ENCODE results near the gene MTERF4. TPM values are rescaled to one million over a fixed set of nuclear protein-coding genes. Genes with fewer than 3 reads are reported as not detected.

MTERF4 gene
- total and polyA plus RNA-seq, 2 of the 13 experiments (the other 11 are each of a cell fraction or from before 2014, with no cell fraction given), result 50.5 to 59.8 TPM

GRCh38 chr2:241148891-241149674 is 47.0 kb upstream of the MTERF4 start, which contains the start of gene PASK (continued):
- peak; percentile 42; the same call in 1 of the 2 replicates for TF ChIP-seq ZBED4 (CRISPR knock-in tag; IDR thresholded peaks at IDR 0.05; ENCODE audit: borderline replicate concordance)
- TF ChIP-seq BORCS8-MEF2B (CRISPR knock-in tag; IDR thresholded peaks at IDR 0.05), result peak; percentile 87
- TF ChIP-seq AKAP8 (CRISPR knock-in tag; IDR thresholded peaks at IDR 0.05), result peak; percentile 29; the same call in 1 of the 2 replicates
- TF ChIP-seq CBX5 (CRISPR knock-in tag; IDR thresholded peaks at IDR 0.05; ENCODE audit: borderline replicate concordance), result no peak
- no peak for TF ChIP-seq ZNF569 (CRISPR knock-in tag; IDR thresholded peaks at IDR 0.05; ENCODE audit: borderline replicate concordance)
- no peak for TF ChIP-seq ZSCAN9 (CRISPR knock-in tag; IDR thresholded peaks at IDR 0.05; ENCODE audit: borderline replicate concordance)
- no peak for TF ChIP-seq TRAFD1 (CRISPR knock-in tag; IDR thresholded peaks at IDR 0.05; ENCODE audit: borderline replicate concordance)
- 0 out of 2 replicates have a peak, but pooled peaks have one; percentile 18 for TF ChIP-seq IRF1 (CRISPR knock-in tag; IDR thresholded peaks at IDR 0.05; ENCODE audit: low read depth)
- TF ChIP-seq SRSF4 (IDR thresholded peaks at IDR 0.05; ENCODE audit: low read depth, low read length, poor library complexity, severe bottlenecking), result no peak
- peak; percentile 64 for TF ChIP-seq ZFY (CRISPR knock-in tag; IDR thresholded peaks at IDR 0.05)
- TF ChIP-seq KDM3A (CRISPR knock-in tag; IDR thresholded peaks at IDR 0.05; ENCODE audit: low read depth), result no peak
- no peak for TF ChIP-seq ZBTB10 (CRISPR knock-in tag; IDR thresholded peaks at IDR 0.05; ENCODE audit: borderline replicate concordance)
- TF ChIP-seq ZFAT (CRISPR knock-in tag; conservative IDR thresholded peaks at IDR 0.05), result no peak
- no peak for TF ChIP-seq FOXA1 (IDR thresholded peaks at IDR 0.05)
- no peak for TF ChIP-seq FOXA1 (CRISPR knock-in tag; IDR thresholded peaks at IDR 0.05)
- no peak for TF ChIP-seq ZNF740 (CRISPR knock-in tag; IDR thresholded peaks at IDR 0.05)
- TF ChIP-seq GATAD1 (CRISPR knock-in tag; IDR thresholded peaks at IDR 0.05), result peak; percentile 55; the same call in 1 of the 2 replicates
- peak; percentile 14; the same call in 1 of the 2 replicates for TF ChIP-seq ZNF34 (CRISPR knock-in tag; IDR thresholded peaks at IDR 0.05; ENCODE audit: borderline replicate concordance)
